ENCODE results near the gene ICE2.
"Not testable (repeated sequence)": the region's sequence is repeated elsewhere in the genome, so short reads cannot be mapped to it uniquely, and the experiment has no call there.

ICE2 gene

GRCh38 chr15:60411774-60412425 lies 67.0 kb downstream of the ICE2 start:
- Histone ChIP-seq H3K36me3 (no peaks in the 10 kb centered on the region), H3K9me3 (ENCODE audit: severe bottlenecking) (no peaks in the 10 kb centered on the region), H3K4me3 (ENCODE audit: low read depth, low read length) (no peak overlapping the region), H3K27me3 (ENCODE audit: insufficient read depth, low read depth, severe bottlenecking) (no peaks in the 10 kb centered on the region), H3K27ac (no peak overlapping the region)
- no peak for DNase-seq
- no peak for TF ChIP-seq CTCF (IDR thresholded peaks at IDR 0.05; ENCODE audit: low read depth, low read length)

DNA sequence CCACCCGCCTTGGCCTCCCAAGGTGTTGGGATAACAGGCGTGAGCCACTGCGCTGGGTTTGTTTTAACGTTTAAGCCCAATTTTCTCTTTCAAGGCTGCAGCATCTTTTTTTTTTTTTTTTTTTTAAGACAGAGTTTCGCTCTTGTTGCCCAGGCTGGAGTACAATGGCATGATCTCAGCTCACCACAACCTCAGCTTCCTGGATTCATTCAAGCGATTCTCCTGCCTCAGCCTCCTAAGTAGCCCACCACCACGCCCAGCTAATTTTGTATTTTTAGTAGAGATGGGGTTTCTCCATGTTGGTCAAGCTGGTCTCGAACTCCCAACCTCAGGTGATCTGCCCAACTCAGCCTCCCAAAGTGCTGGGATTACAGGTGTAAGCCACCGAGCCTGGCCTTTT lies 68.6 kb downstream of the ICE2 start:
- not testable (repeated sequence) for H3K27me3 ChIP-seq (ENCODE audit: insufficient read depth, low read depth, severe bottlenecking); H3K27ac ChIP-seq; DNase-seq; H3K9me3 ChIP-seq (ENCODE audit: severe bottlenecking); H3K4me3 ChIP-seq (ENCODE audit: low read depth, low read length); H3K36me3 ChIP-seq

GRCh38 chr15:60408463-60408981 lies 70.4 kb downstream of the ICE2 start:
- Histone ChIP-seq H3K4me3 (ENCODE audit: low read depth, low read length) (no peak overlapping the region), H3K27me3 (ENCODE audit: insufficient read depth, low read depth, severe bottlenecking) (no peaks in the 10 kb centered on the region), H3K36me3 (no peaks in the 10 kb centered on the region), H3K9me3 (ENCODE audit: severe bottlenecking) (no peaks in the 10 kb centered on the region), H3K27ac (no peak overlapping the region)
- no peak for TF ChIP-seq CTCF (IDR thresholded peaks at IDR 0.05; ENCODE audit: low read depth, low read length)
- no peak for DNase-seq

DNA sequence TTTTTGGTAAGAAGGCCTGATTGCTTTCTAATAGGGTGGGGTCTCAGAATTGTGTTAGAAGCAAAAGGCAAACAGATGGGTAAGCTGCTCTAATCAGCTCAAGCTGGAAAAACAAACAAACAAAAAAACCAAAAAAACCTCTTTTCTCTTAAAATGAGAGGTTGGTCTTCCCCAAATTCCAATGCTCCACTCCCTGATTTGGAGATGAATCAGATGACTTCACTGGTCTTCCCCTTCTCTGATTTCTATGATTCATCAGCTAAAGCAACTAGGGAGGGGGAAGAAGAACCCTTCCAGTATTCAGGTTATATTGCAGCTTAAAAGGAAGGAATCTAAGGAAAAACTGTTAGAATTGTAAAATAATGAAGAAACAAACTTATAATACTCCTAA lies 71.5 kb downstream of the ICE2 start:
- H3K36me3 ChIP-seq = no peaks in the 10 kb centered on the region
- TF ChIP-seq CTCF (IDR thresholded peaks at IDR 0.05; ENCODE audit: low read depth, low read length) = no peak
- no peaks in the 10 kb centered on the region for H3K27me3 ChIP-seq (ENCODE audit: insufficient read depth, low read depth, severe bottlenecking)
- no peaks in the 10 kb centered on the region for H3K9me3 ChIP-seq (ENCODE audit: severe bottlenecking)
- DNase-seq = no peak
- H3K27ac ChIP-seq = no peak overlapping the region
- no peak overlapping the region for H3K4me3 ChIP-seq (ENCODE audit: low read depth, low read length)

DNA sequence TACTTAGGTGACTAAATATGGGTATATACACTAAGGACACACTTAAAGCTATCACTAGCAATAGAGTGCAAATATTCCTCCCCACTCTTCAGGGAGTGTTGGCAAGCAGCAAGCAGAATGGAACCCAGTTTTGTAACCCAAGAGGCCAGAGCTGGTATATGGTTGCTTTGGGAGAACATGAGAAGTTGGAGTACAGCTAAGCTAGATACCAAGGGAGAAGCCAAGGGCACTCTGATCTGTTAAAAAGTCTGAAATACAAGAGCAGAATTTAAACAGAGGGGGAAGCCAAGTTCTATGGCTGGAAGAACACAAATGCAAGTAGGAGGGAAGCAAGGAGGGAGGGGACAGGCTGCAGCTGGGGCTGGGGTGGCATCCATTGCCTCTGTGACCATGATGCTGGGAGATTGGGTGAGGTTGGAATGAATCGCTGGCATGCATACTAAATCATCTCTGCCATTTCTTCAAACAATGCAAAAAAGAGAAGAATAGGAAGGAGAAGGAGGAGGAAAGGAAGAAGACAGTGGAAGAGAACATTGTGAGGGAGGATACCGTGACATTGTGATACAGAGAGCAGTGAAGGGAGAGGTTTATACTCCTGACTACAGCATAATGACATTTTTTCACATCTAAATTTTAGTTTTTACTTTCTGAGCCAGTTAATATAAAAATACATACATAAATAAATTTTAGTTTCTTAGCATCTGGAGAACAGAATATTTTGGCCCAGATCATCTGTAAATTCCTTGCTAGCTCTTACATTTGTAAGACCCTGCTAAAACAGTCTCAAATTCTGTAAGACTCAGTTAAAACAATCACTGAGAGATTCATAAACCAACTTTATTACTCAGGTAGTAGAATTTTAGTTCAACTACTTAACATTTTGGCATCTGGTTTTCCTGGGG lies 72.2 kb downstream of the ICE2 start:
- no peaks in the 10 kb centered on the region for H3K27me3 ChIP-seq (ENCODE audit: insufficient read depth, low read depth, severe bottlenecking)

More for the DNA sequence above, 72.2 kb downstream of the ICE2 start:
- DNase-seq = no peak
- H3K9me3 ChIP-seq (ENCODE audit: severe bottlenecking) = no peaks in the 10 kb centered on the region
- no peaks in the 10 kb centered on the region for H3K36me3 ChIP-seq
- no peak overlapping the region for H3K27ac ChIP-seq
- H3K4me3 ChIP-seq (ENCODE audit: low read depth, low read length) = no peak overlapping the region
- TF ChIP-seq CTCF (IDR thresholded peaks at IDR 0.05; ENCODE audit: low read depth, low read length) = no peak
